Right ventricle myocardium inferior (tissue), 1 donor: ENCODE data around the gene ULK4. TPM values are rescaled to one million over a fixed set of nuclear protein-coding genes. Genes with fewer than 3 reads are reported as not detected.
"Not testable (repeated sequence)": the region's sequence is repeated elsewhere in the genome, so short reads cannot be mapped to it uniquely, and the experiment has no call there.

Experiments
- ATAC-seq: fragments of 200-7000 bp; cut with Tn5 transposase; one replicate; pipeline ENCODE4 v1.9.1; 2020; ENCODE audit warnings: mild to moderate bottlenecking, moderate library complexity
- DNase-seq: peaks from one replicate; pipeline ENCODE4 v3.0.0; 2021; ENCODE audit errors: missing footprints
- intact Hi-C: fragments of 100-400 bp; cut with DNase I; formaldehyde crosslinking; loops from one replicate; pipeline ENCODE4 v1.11.0; 2022
- total RNA-seq: library from RNA; stranded (reverse); fragmentation: NEBNext Ultra II Directional; extraction: Animal tissue kit (Norgen Biotek cat#: 25700); gene quantifications from one replicate; pipeline ENCODE4 v1.2.1, GENCODE V29; 2021
- donor health status: DM: no; HTN: yes; CAD: no; lungs with severe emphysema.

Gene ULK4
- total RNA-seq, 1 donor from 2014 or later, result 4.6 TPM

DNA sequence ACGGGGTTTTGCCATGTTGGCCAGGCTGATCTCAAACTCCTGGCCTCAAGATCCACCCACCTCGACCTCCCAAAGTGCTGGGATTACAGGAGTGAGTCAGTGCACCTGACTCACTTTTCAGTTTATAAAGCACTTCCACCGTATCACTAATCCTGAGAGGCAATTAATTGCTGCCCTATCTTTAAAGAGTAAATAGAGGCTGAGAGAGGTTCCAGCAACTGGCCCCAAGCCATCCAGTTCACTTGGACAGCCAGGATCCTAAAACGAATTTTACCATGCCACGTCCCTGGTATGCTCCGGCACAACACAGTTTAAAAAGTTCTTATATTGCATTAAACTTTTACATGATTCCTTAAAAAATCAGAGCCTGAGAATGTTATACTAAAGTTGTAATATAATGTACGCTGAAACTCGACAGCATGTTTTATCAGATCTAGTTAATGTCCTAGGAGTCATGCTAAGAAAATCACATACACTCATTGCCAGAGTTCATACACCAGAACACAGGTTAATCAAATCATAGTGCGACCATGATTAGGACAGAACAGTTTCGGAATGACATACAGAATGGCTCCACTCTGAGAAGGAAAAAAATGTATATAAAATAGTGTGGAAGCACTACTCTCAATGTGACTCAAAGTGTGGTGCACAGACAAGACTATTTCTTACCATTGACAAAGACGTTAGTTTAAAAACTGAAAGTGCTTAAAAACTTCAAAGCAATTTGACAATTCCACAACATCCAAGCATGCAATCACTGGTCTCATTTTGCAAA lies 125.4 kb downstream of the ULK4 start:
- no peak for ATAC-seq
- no peak for DNase-seq
- intact Hi-C loops, result no loop called here

DNA sequence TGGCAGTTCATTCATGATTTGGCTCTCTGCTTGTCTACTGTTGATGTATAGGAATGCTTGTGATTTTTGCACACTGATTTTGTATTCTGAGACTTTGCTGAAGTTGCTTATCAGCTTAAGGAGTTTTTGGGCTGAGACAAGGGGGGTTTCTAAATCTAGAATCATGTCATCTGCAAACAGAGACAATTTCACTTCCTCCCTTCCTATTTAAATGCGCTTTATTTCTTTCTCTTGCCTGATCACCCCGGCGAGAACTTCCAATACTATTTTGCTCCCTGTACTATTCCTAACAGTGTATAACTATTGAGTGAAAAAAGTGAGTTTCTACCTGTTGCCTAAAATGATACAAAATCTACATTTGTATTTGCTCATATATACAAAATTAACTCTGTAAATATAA lies 128.3 kb downstream of the ULK4 start:
- DNase-seq, result no peak
- ATAC-seq, result no peak
- intact Hi-C loops, result no loop called here

DNA sequence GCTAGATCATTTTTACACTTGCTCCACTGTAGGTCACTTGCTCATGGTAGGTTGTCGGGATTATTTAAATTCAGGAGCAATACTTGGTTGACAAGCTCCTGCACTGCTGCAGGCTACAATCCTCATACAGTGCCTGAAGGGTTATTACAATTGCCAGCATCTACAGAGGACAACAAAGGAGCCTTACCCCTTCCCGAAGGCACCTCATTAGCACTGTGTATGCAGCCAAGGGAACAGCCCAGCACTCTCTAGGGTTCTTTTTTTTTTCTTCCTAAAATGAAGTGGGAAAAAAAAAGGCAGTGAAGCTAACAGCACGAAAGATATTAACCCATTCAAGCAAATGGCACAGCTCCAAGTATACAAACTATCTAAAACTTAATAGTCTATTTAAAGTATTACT lies 142.7 kb downstream of the ULK4 start:
- ATAC-seq (no peak), DNase-seq (no peak)
- intact Hi-C loops, result no loop called here

DNA sequence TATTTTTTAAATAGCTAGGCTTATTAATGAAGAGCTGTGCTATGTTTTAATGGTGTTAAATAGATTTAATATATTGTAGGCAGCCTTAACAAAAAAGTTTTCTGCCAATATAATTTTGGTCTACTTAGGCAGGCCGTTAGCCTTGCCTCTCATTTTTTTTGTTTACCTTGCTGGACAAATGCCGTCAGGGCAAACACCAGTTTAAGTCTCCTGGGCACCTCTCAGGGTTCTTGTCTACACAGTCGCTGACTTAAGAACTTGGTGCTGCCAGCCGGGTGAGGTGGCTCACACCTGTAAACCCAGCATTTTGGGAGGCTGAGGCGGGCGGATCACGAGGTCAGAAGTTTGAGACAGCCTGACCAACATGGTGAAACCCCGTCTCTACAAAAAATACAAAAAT lies 153.3 kb downstream of the ULK4 start:
- no peak for ATAC-seq
- no peak for DNase-seq
- intact Hi-C loops, result no loop called here

DNA sequence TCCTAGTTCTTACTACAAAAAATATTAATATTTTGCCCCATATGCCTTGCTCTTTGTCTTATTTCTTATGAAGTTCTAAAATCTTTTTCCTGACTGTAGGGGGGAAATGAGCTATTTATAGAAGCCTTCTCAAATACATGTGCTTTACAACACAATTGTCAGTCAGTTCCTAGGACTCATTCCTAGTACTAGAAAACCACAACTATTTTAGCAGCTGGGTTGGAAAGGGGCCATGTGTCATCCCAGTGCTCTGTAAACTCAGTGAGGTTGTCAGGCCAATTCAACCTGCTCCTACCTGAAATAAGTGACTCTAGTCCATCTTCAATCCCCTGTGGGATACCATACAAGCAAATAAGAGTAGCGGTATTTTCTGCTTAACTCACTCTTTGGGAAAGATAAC lies 153.8 kb downstream of the ULK4 start:
- intact Hi-C loops, result no loop called here
- DNase-seq, result no peak
- no peak for ATAC-seq

DNA sequence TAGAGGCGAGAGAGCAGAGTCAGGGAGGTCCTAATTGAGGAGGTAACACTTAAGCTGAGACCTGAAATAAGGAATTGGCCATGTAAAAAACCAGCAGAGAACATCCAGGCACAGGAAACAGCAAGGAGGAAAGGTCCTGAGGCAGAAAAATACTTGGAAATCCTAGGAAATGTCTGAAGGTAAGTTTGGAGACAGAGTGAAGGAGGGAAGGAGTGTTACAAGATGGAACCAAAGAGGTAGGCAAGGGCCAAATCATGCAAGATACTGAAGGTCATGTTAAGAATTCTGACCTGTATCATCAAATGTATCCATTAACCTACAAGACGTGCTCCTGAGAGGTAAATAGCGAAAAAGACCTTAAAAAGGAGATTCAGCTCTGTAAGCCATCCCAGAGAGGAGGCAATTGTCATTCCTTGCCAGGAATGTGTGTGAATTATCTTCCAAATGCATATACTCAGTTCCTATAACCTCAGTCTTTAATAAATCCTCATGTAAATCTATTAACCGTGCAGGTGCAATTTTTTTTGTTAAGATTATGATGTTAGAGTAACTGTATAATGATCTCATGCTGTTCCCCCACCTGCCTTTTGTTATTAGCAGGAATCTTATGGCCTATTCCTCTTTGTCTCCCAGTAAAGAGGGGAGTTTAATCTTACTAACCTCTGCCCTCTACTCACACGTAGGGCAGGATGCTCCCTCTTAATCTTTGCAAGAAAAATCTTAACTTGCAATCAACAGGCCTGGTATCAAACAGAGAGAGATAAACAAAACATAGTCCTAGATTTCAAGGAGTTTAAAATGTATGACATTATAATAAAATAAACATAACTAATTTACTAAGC lies 166.9 kb downstream of the ULK4 start:
- no peak for ATAC-seq
- DNase-seq, result no peak
- intact Hi-C loops, result no loop called here

DNA sequence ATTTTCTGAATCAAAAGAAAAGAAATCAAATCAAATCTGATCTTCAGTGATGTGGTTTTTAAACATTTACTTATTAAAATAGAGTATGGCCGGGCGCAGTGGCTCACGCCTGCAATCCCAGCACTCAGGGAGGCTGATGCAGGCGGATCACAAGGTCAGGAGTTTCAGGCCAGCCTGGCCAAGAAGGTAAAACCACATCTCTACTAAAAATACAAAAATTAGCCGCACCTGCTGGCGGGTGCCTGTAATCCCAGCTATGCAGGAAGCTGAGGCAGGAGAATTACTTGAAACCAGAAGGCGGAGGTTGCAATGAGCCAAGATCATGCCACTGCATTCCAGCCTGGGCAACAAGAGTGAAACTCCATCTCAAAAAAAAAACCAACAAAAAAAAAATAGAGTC lies 169.1 kb downstream of the ULK4 start:
- intact Hi-C loops, result no loop called here
- ATAC-seq (no peak), DNase-seq (no peak)

DNA sequence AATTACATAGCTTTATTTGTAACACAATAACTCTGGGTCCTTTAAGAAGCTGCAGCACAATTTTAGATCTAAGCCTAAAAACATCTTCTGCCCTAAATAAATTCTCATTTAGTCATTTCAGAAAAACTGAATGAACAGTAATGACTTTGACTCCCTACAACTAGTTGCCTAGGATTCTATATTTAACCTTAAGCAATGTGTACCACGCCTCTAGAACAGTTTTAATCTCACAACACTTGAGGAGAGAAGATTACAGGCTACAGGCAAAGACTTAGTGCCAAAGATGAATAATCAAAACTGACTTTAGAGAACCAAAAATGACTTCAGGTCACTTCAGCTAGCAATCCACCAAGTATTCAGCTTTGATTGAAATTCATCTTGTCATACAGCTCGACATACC lies 192.8 kb downstream of the ULK4 start:
- ATAC-seq, result no peak
- intact Hi-C loops, result no loop called here

DNA sequence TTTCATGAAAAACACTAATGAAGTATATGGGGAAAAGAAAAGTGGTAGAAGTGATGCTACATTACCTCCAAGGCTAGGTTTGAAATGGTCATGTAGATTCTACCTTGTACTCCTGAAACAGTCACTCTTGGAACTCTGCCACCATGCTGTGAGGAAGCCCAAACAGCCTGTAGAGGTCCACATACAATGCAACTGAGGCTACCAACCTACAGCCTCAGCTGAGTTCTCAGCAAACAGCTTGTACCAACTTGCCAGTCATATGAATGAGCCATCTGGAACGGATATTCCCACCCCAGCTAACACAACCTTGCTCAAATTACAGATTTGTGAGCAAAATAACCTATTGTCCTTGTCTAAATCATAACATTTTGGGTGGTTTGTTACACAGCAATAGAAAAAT lies 193.5 kb downstream of the ULK4 start:
- intact Hi-C loops, result no loop called here
- no peak for ATAC-seq
- DNase-seq, result no peak

More for the DNA sequence above, 192.8 kb downstream of the ULK4 start:
- DNase-seq, result no peak

DNA sequence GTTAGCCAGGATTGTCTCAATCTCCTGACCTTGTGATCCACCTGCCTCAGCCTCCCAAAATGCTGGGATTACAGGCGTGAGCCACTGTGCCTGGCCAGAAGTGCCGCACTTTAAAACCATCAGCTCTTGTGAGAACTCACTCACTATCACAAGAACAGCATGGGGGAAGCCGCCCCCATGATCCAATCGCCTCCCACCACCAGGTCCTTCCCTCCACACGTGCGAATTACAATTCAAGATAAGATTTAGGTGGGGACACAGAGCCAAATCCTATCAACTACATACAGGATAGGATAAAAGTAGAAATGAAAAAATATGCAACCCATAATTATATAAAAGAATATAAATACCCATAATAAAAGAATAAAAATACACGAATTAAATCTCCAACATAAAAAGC lies 199.0 kb downstream of the ULK4 start:
- DNase-seq, ATAC-seq, intact Hi-C loops: not testable (repeated sequence)

DNA sequence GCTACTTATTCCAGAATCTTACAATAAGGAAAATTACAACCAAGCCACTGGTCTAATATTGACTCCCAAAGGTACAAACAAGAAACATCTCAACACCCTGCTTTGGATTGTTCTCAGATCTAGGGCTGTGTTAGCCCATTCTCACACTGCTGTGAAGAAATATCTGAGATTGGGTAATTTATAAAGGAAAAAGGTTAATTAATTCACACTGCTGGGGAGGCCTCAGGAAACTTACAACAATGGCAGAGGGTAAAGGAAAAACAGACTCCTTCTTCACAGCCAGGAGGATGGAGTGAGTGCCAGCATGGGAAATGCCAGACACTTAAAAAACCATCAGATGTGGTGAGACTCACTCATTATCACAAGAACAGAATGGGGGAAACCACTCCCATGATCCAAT lies 208.3 kb downstream of the ULK4 start:
- intact Hi-C loops, result no loop called here
- ATAC-seq, result no peak
- no peak for DNase-seq

DNA sequence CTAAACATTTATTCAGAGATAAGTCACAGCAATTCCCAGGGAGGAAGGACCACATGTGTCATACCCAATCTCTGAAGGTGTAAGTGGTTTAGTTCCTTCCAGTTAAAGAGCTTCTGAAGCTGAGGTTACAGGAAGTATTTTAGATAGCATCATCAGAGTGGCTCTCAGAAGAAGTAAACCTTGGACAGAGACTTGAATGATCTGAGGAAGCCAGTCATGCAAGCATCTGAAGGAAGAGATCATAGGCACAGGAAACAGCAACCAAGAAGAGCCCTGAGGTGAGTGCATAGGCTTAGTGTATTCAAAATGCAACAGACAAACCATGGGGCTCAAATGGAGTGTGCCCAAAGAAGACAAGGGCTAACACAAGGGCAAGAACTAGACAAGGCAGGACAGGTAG lies 210.3 kb downstream of the ULK4 start:
- ATAC-seq (no peak), DNase-seq (no peak)
- intact Hi-C loops, result no loop called here

DNA sequence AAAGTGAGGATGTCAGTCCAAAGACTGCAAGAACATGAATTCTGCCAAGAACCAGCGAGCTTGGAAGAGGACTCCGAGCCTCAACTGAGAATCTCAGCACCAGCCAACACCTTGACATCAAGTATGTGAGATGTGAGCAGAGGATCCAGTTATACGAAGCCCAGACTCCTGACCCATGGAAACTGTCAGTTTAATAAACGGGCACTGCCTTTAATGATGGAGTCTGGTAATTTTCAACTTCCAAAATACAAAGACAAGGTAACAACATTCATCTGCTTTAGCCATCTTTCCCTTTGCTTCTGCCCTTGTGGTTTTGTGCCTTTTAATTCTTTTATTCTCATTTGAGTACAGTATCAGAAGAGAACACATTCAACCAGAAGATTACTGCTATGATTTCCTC lies 211.9 kb downstream of the ULK4 start:
- ATAC-seq (no peak), DNase-seq (no peak)
- intact Hi-C loops, result no loop called here

DNA sequence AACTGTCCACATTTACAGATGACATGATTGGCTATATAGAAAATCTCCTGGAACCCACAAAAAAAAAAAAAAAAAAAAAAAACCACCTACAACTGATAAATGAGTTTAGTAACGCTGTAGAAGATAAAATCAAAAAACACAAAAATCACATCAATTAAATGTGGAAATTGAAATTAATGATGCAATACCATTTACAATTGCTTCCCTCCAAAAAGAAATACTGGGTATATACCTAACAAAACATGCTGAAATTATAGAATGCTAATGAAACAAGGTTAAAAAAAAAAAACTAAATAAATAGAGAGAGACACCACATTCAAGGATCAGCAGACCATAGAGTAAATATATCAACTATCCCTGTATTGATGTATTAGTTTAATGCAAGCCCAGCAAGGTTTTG lies 215.7 kb downstream of the ULK4 start:
- no peak for ATAC-seq
- intact Hi-C loops, result no loop called here
- DNase-seq, result no peak

DNA sequence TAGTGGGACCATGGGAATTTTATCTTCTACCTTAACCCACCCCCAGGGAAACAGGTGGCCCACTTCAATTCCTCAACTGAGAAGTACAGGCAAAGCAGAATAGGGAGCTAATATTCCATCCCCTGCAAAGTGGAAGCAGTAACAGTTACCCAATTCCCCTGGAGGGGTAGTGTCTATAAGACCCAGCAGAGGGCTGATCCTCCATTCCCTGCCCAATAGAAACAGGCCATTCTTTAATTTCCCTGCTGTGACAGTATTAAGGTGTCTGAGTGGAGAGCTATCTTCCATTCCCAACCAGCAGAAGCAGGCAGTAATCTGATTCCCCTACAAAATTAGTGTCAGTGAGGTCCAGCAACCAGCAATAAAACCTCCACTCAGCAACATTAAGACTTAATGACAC lies 219.8 kb downstream of the ULK4 start:
- ATAC-seq, result no peak
- intact Hi-C loops, result no loop called here
- DNase-seq, result no peak

DNA sequence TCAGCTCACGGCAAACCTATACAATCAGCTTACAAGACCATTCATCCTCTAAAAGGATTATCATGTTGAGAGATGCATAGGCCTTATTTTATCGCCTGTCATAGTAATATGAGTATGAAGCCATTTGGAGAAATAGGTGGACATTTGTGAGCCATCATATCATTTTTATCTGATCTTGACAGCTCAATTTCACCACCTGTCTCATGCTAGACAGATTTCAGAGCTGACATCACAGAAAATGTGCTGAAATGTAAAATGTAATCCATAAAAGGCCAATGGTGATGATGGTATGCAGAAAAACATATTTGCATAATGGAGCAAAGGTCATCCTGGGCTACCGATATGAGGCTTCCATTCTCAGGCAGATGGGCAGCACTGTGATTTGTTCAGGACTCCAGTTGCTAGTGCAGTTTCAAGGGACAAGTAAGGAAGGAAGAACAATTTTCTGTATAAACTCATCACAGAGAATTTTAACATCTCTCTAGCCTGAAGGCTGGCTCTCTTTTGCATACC lies 221.5 kb downstream of the ULK4 start:
- intact Hi-C loops, result no loop called here
- ATAC-seq (no peak), DNase-seq (no peak)

DNA sequence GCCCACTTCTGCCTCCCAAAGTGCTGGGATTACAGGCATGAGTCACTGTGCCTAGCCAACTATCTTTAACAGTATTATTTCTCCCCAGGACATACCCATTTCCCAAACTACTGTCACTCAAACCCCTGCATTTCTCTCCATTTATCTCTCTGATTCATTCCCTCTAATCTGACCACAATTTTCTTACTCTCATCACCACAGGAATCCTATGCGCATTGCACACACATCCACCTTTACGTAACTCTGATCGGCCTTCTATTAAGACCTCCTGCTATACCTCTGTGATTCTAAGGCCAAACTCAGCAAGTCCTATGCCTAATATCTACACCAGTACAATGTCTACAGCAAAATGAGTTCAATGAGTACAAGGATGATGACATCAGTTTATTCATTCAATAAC lies 235.0 kb downstream of the ULK4 start:
- ATAC-seq, result no peak
- intact Hi-C loops, result no loop called here
- no peak for DNase-seq

DNA sequence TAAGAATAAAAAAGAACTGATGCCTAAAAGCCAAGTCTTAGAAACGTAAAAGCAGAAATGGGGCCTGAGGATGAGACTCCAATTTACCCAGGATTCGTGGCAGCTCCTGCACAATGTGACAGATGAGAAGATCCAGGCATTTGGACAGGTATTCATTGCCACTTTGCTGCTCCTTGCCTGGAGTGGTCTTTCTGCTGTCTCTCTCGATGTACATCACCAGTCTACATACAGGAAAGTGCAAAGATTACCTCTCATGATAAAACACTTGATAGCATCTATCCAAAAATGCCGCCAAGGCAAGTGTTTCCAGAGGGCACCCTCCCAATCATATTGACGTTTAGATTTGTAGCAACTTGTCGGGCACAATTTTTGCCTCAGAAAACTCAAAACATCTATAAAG lies 244.3 kb downstream of the ULK4 start:
- intact Hi-C loops, result loop anchor here (5.0 kb wide), 1 partner anchor 1135 kb away; no protein-coding TSS in a partner anchor
- no peak for ATAC-seq
- no peak for DNase-seq

DNA sequence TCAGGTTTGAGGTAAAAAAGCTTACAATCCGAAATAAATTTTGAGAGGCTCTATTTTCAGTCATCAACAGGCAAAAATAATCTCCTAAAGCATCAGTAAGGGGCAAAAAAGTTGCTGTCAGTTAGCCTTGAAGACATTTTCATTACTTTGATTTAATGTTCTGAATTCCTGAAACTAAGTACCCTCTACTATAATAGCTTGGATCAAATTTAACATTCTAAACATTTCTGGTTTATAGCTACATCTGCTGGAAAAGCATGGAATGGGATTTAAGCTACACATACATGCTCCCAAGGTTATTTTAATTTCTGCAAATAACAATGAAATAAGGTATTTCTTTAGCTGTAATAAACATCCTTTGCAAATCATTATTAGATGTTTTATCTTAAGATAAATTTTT lies 245.4 kb downstream of the ULK4 start:
- intact Hi-C loops, result loop anchor here (5.0 kb wide), 1 partner anchor 1134 kb away; no protein-coding TSS in a partner anchor
- DNase-seq (no peak), ATAC-seq (no peak)

DNA sequence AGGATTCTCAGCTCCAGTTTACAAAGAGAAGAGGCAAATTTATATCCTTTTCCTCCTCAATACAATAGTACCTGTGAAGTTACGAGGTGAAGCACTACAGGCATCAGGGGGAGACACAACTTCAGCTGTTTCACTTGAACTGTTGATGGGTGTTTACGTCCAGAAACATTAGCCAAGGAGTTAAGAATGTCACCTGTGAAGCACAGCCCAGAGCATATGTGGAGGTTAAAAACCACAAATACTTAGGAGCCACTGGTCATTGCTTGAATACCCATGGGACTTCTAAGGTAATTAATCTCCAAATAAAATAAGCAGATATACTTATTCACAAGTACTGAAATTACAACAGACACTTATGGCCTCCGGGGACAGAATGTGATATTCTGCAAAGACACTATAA lies 246.5 kb downstream of the ULK4 start:
- no peak for ATAC-seq
- intact Hi-C loops, result loop anchor here (5.0 kb wide), 1 partner anchor 1133 kb away; no protein-coding TSS in a partner anchor
- DNase-seq, result no peak
